ENCODE data around the gene GJC3. TPM values are rescaled to one million over a fixed set of nuclear protein-coding genes. Genes with fewer than 3 reads are reported as not detected.

GJC3 gene
- total RNA-seq, 1 experiment from 2014 or later = 2.3 TPM

DNA sequence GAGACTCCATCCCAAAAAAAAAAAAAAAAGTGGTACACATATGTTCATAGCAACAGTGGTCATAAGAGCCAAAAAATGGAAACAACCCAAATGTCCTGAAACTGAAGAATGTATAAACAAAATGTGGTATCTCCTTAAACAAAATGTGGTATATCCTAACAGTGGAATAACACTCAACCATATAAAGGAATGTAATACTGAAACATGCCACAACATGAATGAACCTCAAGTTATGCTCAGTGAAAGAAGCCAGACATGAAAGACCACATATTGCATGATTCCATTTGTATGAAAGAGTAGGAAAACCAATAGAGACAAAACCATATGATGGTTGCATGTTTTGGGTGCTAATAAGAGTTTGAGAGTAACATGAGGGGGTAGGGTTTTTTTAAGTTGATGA lies 3.1 kb downstream of the GJC3 start:
- Histone ChIP-seq H3K23ac (ENCODE audit: insufficient read length, low read depth, low read length) (no peak overlapping the region), H3K14ac (ENCODE audit: insufficient read depth, low read length) (no peak overlapping the region), H3K9me3 (ENCODE audit: control insufficient read depth, low read depth, low read length) (no peaks in the 10 kb centered on the region), H3K27me3 (ENCODE audit: insufficient read depth, low read length) (no peaks in the 10 kb centered on the region), H3T11ph (ENCODE audit: low read length) (no peak overlapping the region), H4K8ac (replicated peaks; ENCODE audit: insufficient read length, low read depth, low read length) (no peak overlapping the region), H2BK5ac (ENCODE audit: insufficient read length, low read length) (no peak overlapping the region), H3K18ac (ENCODE audit: insufficient read length, low read depth, low read length) (no peak overlapping the region), H2BK20ac (ENCODE audit: low read depth, low read length, poor library complexity, severe bottlenecking) (no peak overlapping the region), H2BK12ac (ENCODE audit: insufficient read length, low read depth, low read length) (no peak overlapping the region), H3K56ac (ENCODE audit: insufficient read length, low read depth, low read length) (no peak overlapping the region), H2BK15ac (ENCODE audit: low read depth, low read length) (no peak overlapping the region), H3K4me1 (ENCODE audit: insufficient read depth, low read length) (no peaks in the 10 kb centered on the region; the same call in 1 of the 2 replicates), H2AFZ (ENCODE audit: low read length) (no peak overlapping the region), H4K5ac (ENCODE audit: insufficient read length, low read depth, low read length) (no peak overlapping the region), H3K79me2 (ENCODE audit: insufficient read depth, low read length) (no peaks in the 10 kb centered on the region), H3K27ac (ENCODE audit: insufficient read length, low read depth, low read length) (no peak overlapping the region), H3K79me1 (ENCODE audit: insufficient read depth, low read depth, low read length, poor library complexity, severe bottlenecking) (no peaks in the 10 kb centered on the region), H4K91ac (ENCODE audit: insufficient read length, low read depth, low read length) (no peak overlapping the region), H4K20me1 (ENCODE audit: control insufficient read depth, insufficient read depth, insufficient read length) (no peaks in the 10 kb centered on the region), H2AK5ac (ENCODE audit: insufficient read length, low read length) (no peak overlapping the region), H2BK120ac (ENCODE audit: low read depth, low read length, poor library complexity, severe bottlenecking) (no peak overlapping the region), H3K4ac (ENCODE audit: low read depth, low read length) (no peak overlapping the region), H3K23me2 (ENCODE audit: insufficient read length, low read depth, low read length, poor library complexity, severe bottlenecking) (peaks cover 4% of the 10 kb centered on the region), H3K4me2 (ENCODE audit: insufficient read depth, insufficient read length, low read length) (no peak overlapping the region), H3K9ac (ENCODE audit: extremely low read depth, insufficient read length, low read length) (no peak overlapping the region)
- no peak overlapping the region for H3K27ac Mint-ChIP-seq
- H3K4me3 Mint-ChIP-seq = no peak overlapping the region
- peaks cover 7 to 24% (median 11%) of the 10 kb centered on the region in 3 experiments for H3K36me3 Mint-ChIP-seq (ENCODE audit: insufficient read depth in 1 of 3, low read depth in 3 of 3)
- H3K27me3 Mint-ChIP-seq (ENCODE audit: low read depth) = peaks cover 15% of the 10 kb centered on the region
- peaks cover 9 to 14% of the 10 kb centered on the region in 2 experiments for H3K9me3 Mint-ChIP-seq
- peaks cover 21 to 23% of the 10 kb centered on the region in 2 experiments for H3K4me1 Mint-ChIP-seq
- DNase-seq = no peak
- TF ChIP-seq, protein P1, sequence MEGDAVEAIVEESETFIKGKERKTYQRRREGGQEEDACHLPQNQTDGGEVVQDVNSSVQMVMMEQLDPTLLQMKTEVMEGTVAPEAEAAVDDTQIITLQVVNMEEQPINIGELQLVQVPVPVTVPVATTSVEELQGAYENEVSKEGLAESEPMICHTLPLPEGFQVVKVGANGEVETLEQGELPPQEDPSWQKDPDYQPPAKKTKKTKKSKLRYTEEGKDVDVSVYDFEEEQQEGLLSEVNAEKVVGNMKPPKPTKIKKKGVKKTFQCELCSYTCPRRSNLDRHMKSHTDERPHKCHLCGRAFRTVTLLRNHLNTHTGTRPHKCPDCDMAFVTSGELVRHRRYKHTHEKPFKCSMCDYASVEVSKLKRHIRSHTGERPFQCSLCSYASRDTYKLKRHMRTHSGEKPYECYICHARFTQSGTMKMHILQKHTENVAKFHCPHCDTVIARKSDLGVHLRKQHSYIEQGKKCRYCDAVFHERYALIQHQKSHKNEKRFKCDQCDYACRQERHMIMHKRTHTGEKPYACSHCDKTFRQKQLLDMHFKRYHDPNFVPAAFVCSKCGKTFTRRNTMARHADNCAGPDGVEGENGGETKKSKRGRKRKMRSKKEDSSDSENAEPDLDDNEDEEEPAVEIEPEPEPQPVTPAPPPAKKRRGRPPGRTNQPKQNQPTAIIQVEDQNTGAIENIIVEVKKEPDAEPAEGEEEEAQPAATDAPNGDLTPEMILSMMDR (conservative IDR thresholded peaks at IDR 0.05) = no peak
